Measurements from ENCODE around the gene SVEP1. TPM values are rescaled to one million over a fixed set of nuclear protein-coding genes. Genes with fewer than 3 reads are reported as not detected.

The SVEP1 gene
- polyA plus RNA-seq, 1 of the 3 experiments (the other 2 are of a cell fraction): 0.10 TPM

- 46% methylated on average over 2 of the region's 2 CpGs for WGBS (ENCODE audit: low lambda C conversion rate)
- no peaks in the 10 kb centered on the region for H3K79me2 ChIP-seq (ENCODE audit: insufficient read depth)
- no peaks in the 10 kb centered on the region for H4K20me1 ChIP-seq (ENCODE audit: insufficient read depth)
- no peaks in the 10 kb centered on the region for H3K27me3 ChIP-seq (ENCODE audit: insufficient read depth)
- H3F3A ChIP-seq (replicated peaks; ENCODE audit: insufficient read depth): peaks cover 4% of the 10 kb centered on the region
- no peaks in the 10 kb centered on the region for H3K36me3 ChIP-seq (replicated peaks in 1 of 2; ENCODE audit: control insufficient read depth in 1 of 2, insufficient read depth in 2 of 2, low read length in 1 of 2)
- DNase-seq: no peak
- no peak overlapping the region for H3K4me2 ChIP-seq
- no peaks in the 10 kb centered on the region for H3K9me3 ChIP-seq
- no peak overlapping the region for H3K9ac ChIP-seq
- H3K9me2 ChIP-seq: no peaks in the 10 kb centered on the region
- H3K4me1 ChIP-seq (ENCODE audit: control insufficient read depth in 1 of 2, insufficient read depth in 2 of 2, low read depth in 1 of 2, low read length in 1 of 2): no peaks in the 10 kb centered on the region
- H2AFZ ChIP-seq (ENCODE audit: low read depth): no peak overlapping the region
- TF ChIP-seq RCOR1 (IDR thresholded peaks at IDR 0.05; ENCODE audit: low read length) (no peak), NRF1 (IDR thresholded peaks at IDR 0.05; ENCODE audit: low read depth, low read length) (no peak), GATA2 (CRISPR knock-in tag; IDR thresholded peaks at IDR 0.05) (no peak), PBX3 (IDR thresholded peaks at IDR 0.05) (no peak), ELF1 (IDR thresholded peaks at IDR 0.05) (no peak), REST (IDR thresholded peaks at IDR 0.05; ENCODE audit: low read depth, low read length) (no peak), NFIC (IDR thresholded peaks at IDR 0.05; ENCODE audit: borderline replicate concordance) (no peak), USF1 (IDR thresholded peaks at IDR 0.05; ENCODE audit: borderline replicate concordance, low read depth) (no peak), CTCF (IDR thresholded peaks at IDR 0.05) (no peak), SIN3A (IDR thresholded peaks at IDR 0.05; ENCODE audit: borderline replicate concordance, low read depth, low read length) (no peak), IRF3 (IDR thresholded peaks at IDR 0.05; ENCODE audit: low read depth, low read length) (no peak), MAX (IDR thresholded peaks at IDR 0.05; ENCODE audit: low read depth) (no peak), RAD21 (IDR thresholded peaks at IDR 0.05; ENCODE audit: low read length) (no peak), TAF1 (IDR thresholded peaks at IDR 0.05; ENCODE audit: borderline replicate concordance, low read depth, low read length) (no peak), RXRA (IDR thresholded peaks at IDR 0.05; ENCODE audit: borderline replicate concordance, low read depth) (no peak)
- ChIA-PET POLR2A (no interaction called here), CTCF (no interaction called here)
- H3K4me3 ChIP-seq (ENCODE audit: low read depth in 2 of 2, low read length in 1 of 2): no peak overlapping the region
- H3K27ac ChIP-seq (ENCODE audit: low read depth in 2 of 2, low read length in 1 of 2): no peak overlapping the region
Measured at GRCh38 chr9:110355911-110356310, 223.6 kb downstream of the SVEP1 start.

Measured in SK-N-SH (cell line).